SHP77 treated with DMSO at 0.1 percent for 48 hours (cell line): Measurements from ENCODE around the gene CHID1.

Source experiments
- DNase-seq: peaks from one replicate; lab custom pipeline; 2025; lab: John Stamatoyannopoulos, UW

Gene CHID1

DNA sequence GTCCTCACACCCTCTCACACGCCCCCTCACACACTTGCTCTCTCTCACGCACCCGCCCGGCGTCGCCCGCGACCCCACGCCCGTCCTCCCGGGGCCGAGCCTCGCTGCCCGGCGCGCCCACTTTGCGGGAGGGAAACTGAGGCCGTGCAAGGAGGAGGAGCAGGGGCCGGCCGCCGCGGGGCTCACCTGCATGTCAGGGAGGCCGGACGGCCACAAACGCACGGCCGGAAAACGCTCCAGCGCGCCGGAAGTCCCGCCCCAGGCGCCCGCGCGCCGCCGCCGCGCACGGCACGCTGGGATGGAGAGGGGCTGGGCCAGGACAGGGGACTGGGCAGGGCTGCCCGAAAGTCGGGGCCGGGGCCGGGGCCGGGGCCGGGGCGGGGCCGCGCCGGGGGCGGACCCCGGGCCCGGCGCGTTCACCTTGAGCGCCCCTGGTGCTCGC is at the start of gene CHID1:
Gene CHID1, minus strand, starts transcription at position 222 of the 442 bp plus-strand sequence. CDS start 5,994 bp downstream, outside the sequence.
- peak; percentile 9 for DNase-seq

GRCh38 chr11:959608-960007 is 49.0 kb upstream of the CHID1 start:
- no peak for DNase-seq

GRCh38 chr11:959027-959426 is 48.4 kb upstream of the CHID1 start:
- no peak for DNase-seq

GRCh38 chr11:958101-958500 is 47.5 kb upstream of the CHID1 start:
- no peak for DNase-seq

DNA sequence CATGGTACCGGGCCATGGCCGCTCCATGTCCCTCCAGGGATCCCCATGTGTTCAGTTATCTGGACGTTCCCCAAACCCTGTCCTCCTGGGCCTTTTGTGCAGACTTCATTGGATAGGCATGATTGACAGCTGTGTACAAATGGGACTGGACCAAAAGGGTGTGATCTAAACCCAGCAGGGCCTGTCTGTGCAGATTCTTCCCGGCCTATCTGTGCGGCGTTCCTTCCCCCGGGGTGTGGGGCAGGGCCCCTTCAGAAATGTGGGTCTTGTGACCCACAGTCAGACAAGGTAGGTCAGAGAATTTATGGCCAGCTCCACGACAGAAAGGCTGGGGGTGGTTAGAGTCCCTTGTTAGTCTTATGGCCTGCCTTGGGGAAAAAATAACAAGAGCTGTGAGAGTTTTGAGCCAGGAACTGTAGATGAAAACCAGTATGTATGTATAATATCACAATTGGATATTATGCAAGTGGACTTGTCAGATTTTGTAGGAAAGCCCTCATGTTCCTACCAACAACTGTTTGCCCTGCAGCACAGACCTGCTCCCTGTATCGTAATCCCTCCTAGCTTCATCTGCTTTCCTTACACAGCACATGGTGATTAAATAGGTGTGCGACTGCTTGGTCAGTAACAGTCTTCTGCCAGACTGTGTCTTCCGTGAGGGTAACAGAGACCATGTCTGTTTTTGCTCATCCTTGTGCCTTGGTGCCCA is 46.8 kb upstream of the CHID1 start:
- no peak for DNase-seq

- no peak for DNase-seq
These were observed 44.8 kb upstream of the CHID1 start for GRCh38 chr11:955154-956063.

DNA sequence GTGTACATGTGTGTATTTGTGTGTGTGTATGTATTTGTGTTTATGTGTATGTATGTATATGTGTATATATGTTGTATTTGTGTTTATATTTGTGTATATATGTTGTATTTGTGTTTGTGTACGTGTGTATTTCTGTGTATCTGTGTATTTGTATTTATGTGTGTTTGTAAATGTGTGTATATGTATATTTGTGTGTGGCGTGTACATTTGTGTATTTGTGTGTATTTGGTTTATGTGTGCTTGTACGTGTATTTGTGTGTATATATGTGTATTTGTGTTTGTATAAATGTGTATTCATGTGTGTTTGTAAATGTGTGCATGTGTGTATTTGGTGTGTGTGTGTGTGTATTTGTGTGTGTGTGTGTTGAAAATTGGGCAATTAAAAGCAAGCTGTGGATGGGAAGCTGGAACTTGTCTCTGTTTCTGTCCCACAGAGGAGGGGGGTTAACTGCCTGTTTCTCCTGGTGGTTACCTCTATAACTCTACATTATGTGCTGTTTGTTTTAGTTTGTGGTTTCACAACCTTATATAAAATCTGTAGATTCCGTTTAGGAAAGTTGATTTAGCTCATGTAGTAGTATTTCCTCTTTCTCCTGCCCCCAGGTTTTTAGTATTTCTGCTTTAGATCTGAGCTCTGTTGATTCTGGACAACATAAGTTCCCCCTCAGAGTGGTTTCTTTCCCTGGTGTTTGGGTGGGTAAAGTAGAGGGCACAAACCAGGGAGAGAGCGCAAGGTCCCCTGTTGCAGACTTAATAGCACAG is 44.0 kb upstream of the CHID1 start:
- DNase-seq = no peak

DNA sequence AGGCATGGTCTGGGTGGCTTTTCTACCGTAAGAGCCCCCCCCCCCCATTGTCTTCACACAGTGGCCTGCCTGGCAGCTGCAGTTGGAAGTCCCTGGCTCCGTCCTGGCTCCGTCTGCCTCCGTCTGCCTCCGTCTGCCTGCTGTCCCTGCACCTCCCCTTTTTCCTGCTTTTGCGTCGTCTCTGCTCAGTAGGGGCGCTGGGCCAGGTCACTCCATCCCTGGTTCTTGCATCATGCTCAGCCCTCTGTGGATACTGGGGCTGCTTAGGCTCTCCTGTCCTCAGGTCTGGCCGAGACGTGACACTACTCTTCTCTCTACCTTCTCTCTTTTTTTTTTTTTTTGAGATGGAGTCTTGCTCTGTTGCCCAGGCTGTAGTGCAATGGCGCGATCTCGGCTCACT is 42.9 kb upstream of the CHID1 start:
- DNase-seq = no peak

- no peak for DNase-seq
These were observed 42.1 kb upstream of the CHID1 start for GRCh38 chr11:952406-953385.

- no peak for DNase-seq
These were observed 40.9 kb upstream of the CHID1 start for GRCh38 chr11:951507-951906.

DNA sequence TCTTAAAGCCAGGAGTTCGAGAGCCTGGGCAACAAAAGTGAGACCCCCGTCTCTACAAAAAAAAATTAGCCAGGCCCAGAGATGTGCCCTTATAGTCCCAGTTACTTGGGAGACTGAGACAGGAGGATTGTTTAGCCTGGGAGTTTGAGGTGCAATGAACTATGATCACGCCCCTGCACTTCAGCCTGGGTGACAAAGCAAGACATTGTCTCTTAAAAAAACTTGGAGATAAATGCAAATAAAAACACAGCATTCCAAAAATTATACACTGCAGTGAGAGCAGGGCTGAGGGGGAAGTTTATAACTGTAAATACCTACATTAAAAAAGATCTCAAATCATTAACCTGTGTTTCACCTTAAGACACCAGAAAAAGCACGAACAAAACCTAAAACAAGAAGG is 37.1 kb upstream of the CHID1 start:
- no peak for DNase-seq

DNA sequence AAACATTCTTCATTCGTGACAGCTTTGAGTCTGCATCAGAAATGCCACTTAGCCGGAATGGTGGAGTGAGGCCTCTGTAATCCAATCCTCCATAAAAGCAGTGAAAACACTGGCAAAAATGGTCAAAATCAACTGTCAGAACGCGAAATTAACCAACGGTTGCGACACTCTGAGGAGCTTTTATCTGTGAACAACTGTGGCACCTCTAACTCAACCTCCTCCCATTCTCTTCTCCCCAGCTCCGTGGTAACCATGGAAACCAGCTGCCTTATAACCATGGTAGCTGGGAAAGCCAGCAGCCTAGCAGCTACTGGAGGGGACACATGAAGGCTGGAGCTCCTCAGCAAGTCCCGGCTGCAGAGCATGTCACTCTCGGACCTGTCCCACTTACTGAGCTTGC is 35.4 kb upstream of the CHID1 start:
- DNase-seq = no peak

DNA sequence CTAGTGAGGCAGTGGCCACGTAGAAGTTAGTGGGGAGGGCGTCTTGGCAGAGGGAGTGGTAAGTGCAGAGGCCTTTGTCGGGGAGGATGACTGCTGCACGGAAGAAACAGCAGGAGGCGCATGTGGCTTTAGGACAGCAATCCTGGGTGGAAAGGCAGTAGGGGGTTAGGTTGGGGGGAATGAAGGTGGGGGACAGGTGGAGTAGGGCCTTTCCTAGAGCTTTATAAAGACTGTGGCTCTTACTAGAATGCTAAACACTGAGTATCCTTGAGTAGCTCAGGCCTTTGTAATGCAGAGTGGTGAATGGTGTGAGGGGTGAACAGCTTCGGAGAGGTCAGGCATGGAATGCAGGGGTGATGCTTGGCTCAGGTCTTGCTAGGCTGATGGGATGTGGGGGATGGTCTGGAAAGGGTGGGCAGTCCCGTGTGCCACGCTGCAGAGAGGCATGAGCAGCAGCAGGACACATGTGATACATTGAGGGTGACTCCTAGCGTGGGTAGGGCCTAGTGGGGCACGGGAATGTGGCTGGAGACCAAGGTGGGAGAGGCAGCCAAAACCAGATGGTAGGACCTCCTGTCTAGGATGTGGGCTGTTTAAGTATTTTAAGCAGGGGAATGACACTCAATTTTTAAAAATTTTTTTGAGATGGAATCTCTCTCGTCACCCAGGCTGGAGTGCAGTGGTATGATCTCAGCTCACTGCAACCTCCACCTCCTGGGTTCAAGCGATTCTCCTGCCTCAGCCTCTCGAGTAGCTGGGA is 34.3 kb upstream of the CHID1 start:
- DNase-seq = no peak

- DNase-seq = no peak
These were observed 32.2 kb upstream of the CHID1 start for GRCh38 chr11:942823-943222.

- no peak for DNase-seq
These were observed 30.0 kb upstream of the CHID1 start for GRCh38 chr11:940496-941135.

DNA sequence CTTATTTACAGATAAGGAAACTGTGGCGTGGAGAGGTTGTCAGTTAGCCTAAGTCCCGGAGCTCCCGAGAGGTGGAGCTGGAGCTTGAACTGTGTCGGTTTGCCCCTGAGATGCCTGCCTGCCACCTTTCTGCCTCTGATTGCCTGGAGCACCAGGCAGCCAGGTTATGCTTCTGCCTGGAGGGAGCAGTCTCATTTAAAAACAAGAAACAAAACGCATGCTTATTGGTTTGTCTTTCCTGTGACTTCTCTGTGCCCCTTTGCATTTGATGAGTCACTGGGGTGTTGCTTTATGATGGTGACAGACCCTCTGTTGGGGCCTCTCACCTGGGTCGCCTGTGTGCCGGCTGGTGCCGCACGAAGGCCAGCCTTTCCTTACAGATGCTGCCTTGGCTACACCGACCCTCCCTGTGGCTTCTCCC is 27.2 kb upstream of the CHID1 start:
- DNase-seq = no peak

DNA sequence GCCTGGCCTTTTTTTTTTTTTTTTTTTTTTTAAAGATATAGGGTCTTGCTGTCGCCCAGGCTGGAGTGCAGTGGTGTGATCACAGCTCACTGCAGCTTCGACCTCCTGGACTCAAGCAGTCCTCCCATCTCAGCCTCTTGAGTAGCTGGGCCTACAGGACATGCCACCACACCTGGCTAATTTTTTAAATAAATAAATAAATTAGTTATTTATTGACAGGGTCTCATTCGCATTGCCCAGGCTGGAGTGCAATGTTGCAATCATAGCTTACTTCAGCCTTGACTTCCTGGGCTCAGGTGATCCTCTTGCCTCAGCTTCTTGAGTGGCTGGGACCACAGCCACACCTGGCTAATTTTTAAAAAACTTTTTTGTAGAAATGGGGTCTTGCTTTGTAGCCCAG is 25.6 kb upstream of the CHID1 start:
- no peak for DNase-seq

GRCh38 chr11:934527-934926 is 23.9 kb upstream of the CHID1 start:
- no peak for DNase-seq

GRCh38 chr11:933936-934335 is 23.3 kb upstream of the CHID1 start:
- no peak for DNase-seq
